Type B pancreatic cell (in vitro differentiated cells): ENCODE measurements around the gene EEFSEC. TPM values are rescaled to one million over a fixed set of nuclear protein-coding genes. Genes with fewer than 3 reads are reported as not detected.

ENCODE experiments used
- DNase-seq: peaks from one replicate; pipeline ENCODE4 v3.0.0; 2021; ENCODE audit warnings: mixed read lengths; ENCODE audit not compliant: unreplicated experiment; ENCODE audit errors: extremely low spot score
- H3K27ac Mint-ChIP-seq: 2 replicates; pipeline ENCODE4 v1.8.0; 2021; ENCODE audit warnings: mild to moderate bottlenecking, mixed read lengths
- H3K27me3 Mint-ChIP-seq: 2 replicates; pipeline ENCODE4 v1.8.0; 2021; ENCODE audit warnings: mixed read lengths
- H3K36me3 Mint-ChIP-seq: 2 replicates; pipeline ENCODE4 v1.8.0; 2021; ENCODE audit warnings: mixed read lengths
- H3K4me1 Mint-ChIP-seq: one replicate; pipeline ENCODE4 v1.8.0; 2021; ENCODE audit warnings: mixed read lengths; ENCODE audit not compliant: unreplicated experiment
- H3K4me3 Mint-ChIP-seq: 2 replicates; pipeline ENCODE4 v1.8.0; 2021; ENCODE audit warnings: mild to moderate bottlenecking, mixed read lengths
- H3K9me3 Mint-ChIP-seq: 2 replicates; pipeline ENCODE4 v1.8.0; 2021; ENCODE audit warnings: mixed read lengths
- CTCF ChIP-seq: fragments of 200-600 bp; sonication (generic); conservative IDR thresholded peaks from 2 replicates; pipeline ENCODE4 v1.5.0; 2021; ENCODE audit warnings: antibody characterized with exemption, mild to moderate bottlenecking
- total RNA-seq: library from RNA; stranded (reverse); gene quantifications from 2 replicates; pipeline ENCODE4 v1.2.1, GENCODE V29; 2021; ENCODE audit warnings: low replicate concordance

EEFSEC gene
- total RNA-seq, 1 donor from 2014 or later = 16.6 TPM

- DNase-seq = no peak
- peak overlapping the region; percentile 83 for H3K27ac Mint-ChIP-seq
- no peak for TF ChIP-seq CTCF
- H3K4me1 Mint-ChIP-seq = peaks cover 30% of the 10 kb centered on the region
- H3K9me3 Mint-ChIP-seq = no peaks in the 10 kb centered on the region
- H3K27me3 Mint-ChIP-seq = no peaks in the 10 kb centered on the region
- peak overlapping the region; percentile 41 for H3K4me3 Mint-ChIP-seq
- peaks cover 5% of the 10 kb centered on the region for H3K36me3 Mint-ChIP-seq
Measured at GRCh38 chr3:128383316-128384235, 230.3 kb downstream of the EEFSEC start.

GRCh38 chr3:128385080-128385832 lies 232.0 kb downstream of the EEFSEC start:
- TF ChIP-seq CTCF = no peak
- Mint-ChIP-seq H3K4me1 (peaks cover 21% of the 10 kb centered on the region), H3K27ac (peak overlapping the region; percentile 81), H3K4me3 (no peak overlapping the region), H3K9me3 (no peaks in the 10 kb centered on the region), H3K36me3 (peaks cover 5% of the 10 kb centered on the region), H3K27me3 (no peaks in the 10 kb centered on the region)
- DNase-seq = no peak

GRCh38 chr3:128388932-128389331 lies 235.7 kb downstream of the EEFSEC start:
- peaks cover 10% of the 10 kb centered on the region for H3K4me1 Mint-ChIP-seq
- H3K4me3 Mint-ChIP-seq = no peak overlapping the region
- H3K27ac Mint-ChIP-seq = no peak overlapping the region
- peaks cover 5% of the 10 kb centered on the region for H3K36me3 Mint-ChIP-seq
- H3K27me3 Mint-ChIP-seq = no peaks in the 10 kb centered on the region
- TF ChIP-seq CTCF = no peak
- DNase-seq = no peak
- H3K9me3 Mint-ChIP-seq = no peaks in the 10 kb centered on the region

- no peak for TF ChIP-seq CTCF
- no peaks in the 10 kb centered on the region for H3K27me3 Mint-ChIP-seq
- H3K9me3 Mint-ChIP-seq = no peaks in the 10 kb centered on the region
- peaks cover 7% of the 10 kb centered on the region for H3K4me1 Mint-ChIP-seq
- DNase-seq = no peak
- H3K36me3 Mint-ChIP-seq = peaks cover under 1% of the 10 kb centered on the region
- H3K27ac Mint-ChIP-seq = no peak overlapping the region
- H3K4me3 Mint-ChIP-seq = no peak overlapping the region
Measured at GRCh38 chr3:128390867-128391266, 237.6 kb downstream of the EEFSEC start.

- no peak for DNase-seq
- no peaks in the 10 kb centered on the region for H3K9me3 Mint-ChIP-seq
- no peaks in the 10 kb centered on the region for H3K27me3 Mint-ChIP-seq
- no peak overlapping the region for H3K27ac Mint-ChIP-seq
- H3K4me1 Mint-ChIP-seq = peaks cover 6% of the 10 kb centered on the region
- H3K4me3 Mint-ChIP-seq = no peak overlapping the region
- no peaks in the 10 kb centered on the region for H3K36me3 Mint-ChIP-seq
- no peak for TF ChIP-seq CTCF
Measured at GRCh38 chr3:128392021-128392420, 238.7 kb downstream of the EEFSEC start.
